ENCODE data around the gene MB.

Gene MB

DNA sequence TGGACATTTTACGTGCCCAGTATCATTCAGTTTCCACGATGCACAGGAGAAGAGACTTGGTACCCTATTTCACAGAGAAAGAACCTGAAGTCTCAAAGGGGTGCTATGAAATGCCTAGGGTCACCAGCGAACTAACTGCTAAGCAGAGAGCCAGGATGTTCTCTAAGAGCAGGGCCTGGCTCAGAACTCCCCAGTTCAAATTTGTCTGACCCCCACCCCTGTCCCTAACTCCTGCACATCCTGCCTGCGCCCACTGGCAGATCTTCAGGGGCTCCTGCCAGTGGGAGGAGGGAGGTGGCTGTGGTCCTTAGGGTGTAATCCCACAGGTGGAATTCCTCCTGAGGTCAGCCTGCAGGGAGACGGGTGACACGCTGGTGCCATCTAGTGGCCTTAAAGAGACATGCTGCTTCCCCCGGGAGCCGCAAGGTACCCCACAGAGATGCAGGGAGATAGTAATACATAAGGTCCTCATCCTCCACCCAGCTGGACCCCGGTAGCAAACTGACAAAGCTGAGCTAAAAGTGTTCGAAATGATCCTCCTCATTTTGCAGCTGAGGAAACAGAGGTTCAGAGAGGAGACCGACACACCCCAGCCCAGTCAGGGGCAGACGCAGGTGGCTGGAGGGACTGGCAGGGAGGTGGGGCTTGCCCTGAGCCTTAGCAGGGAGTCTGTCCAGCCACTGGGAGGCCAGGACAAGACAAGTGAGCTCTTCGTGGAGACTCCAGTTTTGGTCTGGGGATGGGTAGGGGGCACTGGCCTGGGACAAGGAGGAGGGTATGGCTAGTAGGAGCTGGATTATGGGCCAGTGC is 34.1 kb downstream of the MB start:
- Histone ChIP-seq H3K36me3 (no peaks in the 10 kb centered on the region), H3K4me3 (ENCODE audit: low read depth, low read length) (no peak overlapping the region), H3K27ac (no peak overlapping the region), H3K27me3 (ENCODE audit: insufficient read depth, low read depth, severe bottlenecking) (no peaks in the 10 kb centered on the region), H3K9me3 (ENCODE audit: severe bottlenecking) (no peaks in the 10 kb centered on the region)
- TF ChIP-seq, protein P1, sequence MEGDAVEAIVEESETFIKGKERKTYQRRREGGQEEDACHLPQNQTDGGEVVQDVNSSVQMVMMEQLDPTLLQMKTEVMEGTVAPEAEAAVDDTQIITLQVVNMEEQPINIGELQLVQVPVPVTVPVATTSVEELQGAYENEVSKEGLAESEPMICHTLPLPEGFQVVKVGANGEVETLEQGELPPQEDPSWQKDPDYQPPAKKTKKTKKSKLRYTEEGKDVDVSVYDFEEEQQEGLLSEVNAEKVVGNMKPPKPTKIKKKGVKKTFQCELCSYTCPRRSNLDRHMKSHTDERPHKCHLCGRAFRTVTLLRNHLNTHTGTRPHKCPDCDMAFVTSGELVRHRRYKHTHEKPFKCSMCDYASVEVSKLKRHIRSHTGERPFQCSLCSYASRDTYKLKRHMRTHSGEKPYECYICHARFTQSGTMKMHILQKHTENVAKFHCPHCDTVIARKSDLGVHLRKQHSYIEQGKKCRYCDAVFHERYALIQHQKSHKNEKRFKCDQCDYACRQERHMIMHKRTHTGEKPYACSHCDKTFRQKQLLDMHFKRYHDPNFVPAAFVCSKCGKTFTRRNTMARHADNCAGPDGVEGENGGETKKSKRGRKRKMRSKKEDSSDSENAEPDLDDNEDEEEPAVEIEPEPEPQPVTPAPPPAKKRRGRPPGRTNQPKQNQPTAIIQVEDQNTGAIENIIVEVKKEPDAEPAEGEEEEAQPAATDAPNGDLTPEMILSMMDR (IDR thresholded peaks at IDR 0.05; ENCODE audit: low read depth, low read length) = peak; percentile 87
- DNase-seq = peak; percentile 67

DNA sequence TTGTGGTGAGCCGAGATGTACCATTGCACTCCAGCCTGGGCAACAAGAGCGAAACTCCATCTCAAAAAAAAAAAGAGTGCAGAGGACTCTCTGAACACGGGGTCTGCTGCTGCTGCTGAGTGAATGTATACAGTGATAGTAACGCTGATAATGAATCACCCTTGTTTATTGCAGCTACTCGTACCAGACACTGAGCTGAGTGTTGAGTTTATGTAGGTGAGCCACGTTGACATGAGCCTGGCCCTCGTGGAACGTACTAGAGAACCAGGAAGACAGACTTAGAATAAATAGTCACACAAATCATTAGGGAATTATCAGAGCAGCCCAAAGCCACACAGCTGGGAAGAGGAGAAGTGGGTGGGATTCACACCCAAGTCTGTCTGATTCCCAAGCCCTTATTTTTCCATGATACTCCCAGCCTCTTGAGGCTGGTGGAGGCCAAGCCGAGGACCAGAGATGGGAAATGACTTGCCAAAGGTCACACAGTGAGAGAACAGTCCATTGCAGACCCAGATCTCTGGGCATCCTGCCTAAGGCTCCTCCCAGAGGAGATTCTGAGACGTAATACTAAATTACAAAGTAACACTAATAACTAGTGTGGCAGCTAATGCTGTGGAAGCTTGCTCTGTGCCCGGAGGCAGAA is 34.8 kb downstream of the MB start:
- H3K4me3 ChIP-seq (ENCODE audit: low read depth, low read length) = no peak overlapping the region
- no peaks in the 10 kb centered on the region for H3K36me3 ChIP-seq
- TF ChIP-seq, protein P1 (IDR thresholded peaks at IDR 0.05; ENCODE audit: low read depth, low read length) = no peak
- H3K27me3 ChIP-seq (ENCODE audit: insufficient read depth, low read depth, severe bottlenecking) = no peaks in the 10 kb centered on the region
- H3K9me3 ChIP-seq (ENCODE audit: severe bottlenecking) = no peaks in the 10 kb centered on the region
- DNase-seq = no peak
- H3K27ac ChIP-seq = no peak overlapping the region

DNA sequence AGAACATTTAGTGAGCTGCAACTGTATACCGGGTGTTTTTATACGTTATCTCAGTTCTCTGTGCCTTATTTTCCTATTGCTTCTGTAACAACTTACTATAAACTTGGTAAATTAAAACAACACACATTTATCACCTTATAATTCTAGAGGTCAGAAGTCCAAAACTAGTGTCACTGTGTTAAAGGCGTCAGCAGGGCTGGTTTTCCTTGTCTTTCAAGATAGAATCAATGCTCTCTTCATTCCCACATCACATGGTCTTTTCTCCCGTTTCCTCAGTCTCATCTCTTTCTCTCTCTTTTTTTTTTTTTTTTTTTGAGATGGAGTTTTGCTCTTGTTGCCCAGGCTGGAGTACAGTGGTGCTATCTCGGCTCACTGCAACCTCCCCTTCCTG is 36.1 kb downstream of the MB start:
- DNase-seq = no peak
- TF ChIP-seq, protein P1 (IDR thresholded peaks at IDR 0.05; ENCODE audit: low read depth, low read length) = no peak
- no peaks in the 10 kb centered on the region for H3K36me3 ChIP-seq
- no peak overlapping the region for H3K4me3 ChIP-seq (ENCODE audit: low read depth, low read length)
- H3K27ac ChIP-seq = no peak overlapping the region
- H3K9me3 ChIP-seq (ENCODE audit: severe bottlenecking) = no peaks in the 10 kb centered on the region
- no peaks in the 10 kb centered on the region for H3K27me3 ChIP-seq (ENCODE audit: insufficient read depth, low read depth, severe bottlenecking)

DNA sequence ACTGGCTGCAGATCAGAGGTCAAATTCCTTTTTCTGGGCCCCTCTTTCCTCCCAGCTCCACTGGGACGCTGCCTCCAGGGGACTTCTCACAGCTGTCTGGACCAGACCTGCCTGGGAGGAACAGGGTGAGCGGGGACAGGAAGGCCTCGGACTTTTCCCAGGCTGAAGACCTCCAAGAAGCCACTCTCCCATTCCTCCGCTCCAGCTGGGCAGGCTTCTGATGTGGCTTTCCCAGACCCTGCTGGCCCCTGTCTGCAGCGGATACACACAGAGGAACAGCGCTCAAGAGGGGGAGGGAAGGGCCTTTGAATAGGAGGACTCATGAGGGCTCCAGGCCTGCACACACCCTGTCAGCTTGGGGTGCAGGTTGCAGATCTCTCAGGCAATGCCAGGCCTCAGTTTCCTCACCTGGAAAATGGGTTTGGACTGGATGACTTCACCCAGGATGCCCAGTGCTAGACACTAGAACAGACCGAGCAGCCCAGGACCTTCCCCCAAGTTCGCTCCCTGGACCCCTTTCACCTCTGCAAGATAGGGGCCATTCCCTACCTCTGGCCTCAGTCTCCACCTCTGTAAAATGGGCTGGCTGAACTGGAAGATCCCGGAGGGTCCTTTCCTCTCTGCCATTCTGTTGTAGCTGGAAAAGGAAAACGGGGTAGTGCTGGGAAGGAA is 36.6 kb downstream of the MB start:
- Histone ChIP-seq H3K9me3 (ENCODE audit: severe bottlenecking) (no peaks in the 10 kb centered on the region), H3K36me3 (no peaks in the 10 kb centered on the region), H3K27me3 (ENCODE audit: insufficient read depth, low read depth, severe bottlenecking) (no peaks in the 10 kb centered on the region), H3K27ac (no peak overlapping the region), H3K4me3 (ENCODE audit: low read depth, low read length) (no peak overlapping the region)
- no peak for DNase-seq
- TF ChIP-seq, protein P1 (IDR thresholded peaks at IDR 0.05; ENCODE audit: low read depth, low read length) = no peak

DNA sequence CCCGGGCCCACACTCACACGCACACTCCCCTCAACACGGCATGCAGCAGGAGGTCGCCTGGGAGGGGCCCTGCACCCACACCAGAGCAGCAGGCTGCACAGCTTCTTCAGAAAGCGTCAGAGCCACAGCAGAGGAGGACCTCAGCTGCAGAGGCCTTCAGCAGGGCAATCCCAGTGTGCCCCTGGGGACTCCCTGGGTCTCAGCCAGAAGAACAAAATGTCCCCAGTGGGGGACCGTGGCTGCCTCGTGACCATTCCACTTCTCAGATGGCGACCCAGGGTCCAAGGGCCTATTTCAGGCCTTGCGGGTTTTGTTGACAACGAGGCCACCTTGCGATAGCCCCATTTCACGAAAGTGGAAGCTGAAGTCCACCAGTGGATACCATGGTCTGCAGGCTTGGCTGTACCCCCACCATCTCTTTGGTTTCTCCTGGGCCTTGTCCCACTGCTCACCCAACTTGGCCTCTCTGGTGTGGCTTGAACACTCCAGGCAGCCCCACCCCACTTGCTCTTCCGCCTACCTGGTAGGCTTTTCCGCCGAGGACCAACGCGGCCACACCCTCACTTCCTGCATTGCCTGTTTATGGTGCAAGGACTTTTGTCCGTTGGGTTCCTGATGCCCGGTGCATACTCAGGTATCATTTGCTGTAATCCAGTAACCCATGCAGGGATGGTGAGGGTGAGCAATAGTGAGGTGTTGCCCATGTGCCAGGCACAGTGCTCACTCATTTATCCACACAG is 38.1 kb downstream of the MB start:
- H3K4me3 ChIP-seq (ENCODE audit: low read depth, low read length) = no peak overlapping the region
- no peaks in the 10 kb centered on the region for H3K36me3 ChIP-seq
- DNase-seq = no peak
- H3K9me3 ChIP-seq (ENCODE audit: severe bottlenecking) = no peaks in the 10 kb centered on the region
- TF ChIP-seq, protein P1 (IDR thresholded peaks at IDR 0.05; ENCODE audit: low read depth, low read length) = no peak
- H3K27ac ChIP-seq = no peak overlapping the region
- no peaks in the 10 kb centered on the region for H3K27me3 ChIP-seq (ENCODE audit: insufficient read depth, low read depth, severe bottlenecking)
